Dermis blood vessel endothelial cell (primary cell): ENCODE measurements around the gene SCGB2B2. TPM values are rescaled to one million over a fixed set of nuclear protein-coding genes. Genes with fewer than 3 reads are reported as not detected.
A peak's percentile ranks its signal among the peaks of the same experiment; 100 is the strongest.
"Not testable (repeated sequence)": the region's sequence is repeated elsewhere in the genome, so short reads cannot be mapped to it uniquely, and the experiment has no call there.

ENCODE experiments used
- DNase-seq: peaks from one replicate; pipeline ENCODE4 v3.0.0; 2010
- total RNA-seq: library from RNA; depleted of rRNA; stranded (reverse); fragments of >200 nt; gene quantifications from 2 replicates; pipeline ENCODE4 v1.2.3, GENCODE V29; 2014

The SCGB2B2 gene
- total RNA-seq, result not detected in 2 replicates

- peak; percentile 74 for DNase-seq
Observed at GRCh38 chr19:34676697-34677385, at the start of gene SCGB2B2. SCGB2B2 (minus strand) TSS chr19:34677159; CDS start chr19:34594563, 82,596 bp downstream.

GRCh38 chr19:34725400-34725799 lies 48.4 kb upstream of the SCGB2B2 start:
- no peak for DNase-seq

GRCh38 chr19:34722353-34722752 lies 45.4 kb upstream of the SCGB2B2 start:
- DNase-seq, result no peak

- DNase-seq, result no peak
Observed at GRCh38 chr19:34715357-34715756, 38.4 kb upstream of the SCGB2B2 start.

GRCh38 chr19:34713262-34713637 lies 36.3 kb upstream of the SCGB2B2 start:
- DNase-seq, result no peak

GRCh38 chr19:34712395-34713261 lies 35.7 kb upstream of the SCGB2B2 start:
- peak; percentile 89 for DNase-seq

GRCh38 chr19:34711890-34712289 lies 34.9 kb upstream of the SCGB2B2 start:
- DNase-seq, result no peak

- no peak for DNase-seq
Observed at GRCh38 chr19:34707661-34708060, 30.7 kb upstream of the SCGB2B2 start.

- peak; percentile 15 for DNase-seq
Observed at GRCh38 chr19:34692549-34692948, 15.6 kb upstream of the SCGB2B2 start.

- no peak for DNase-seq
Observed at GRCh38 chr19:34690372-34690771, 13.4 kb upstream of the SCGB2B2 start.

GRCh38 chr19:34688592-34688991 lies 11.6 kb upstream of the SCGB2B2 start:
- no peak for DNase-seq

GRCh38 chr19:34687348-34687747 lies 10.4 kb upstream of the SCGB2B2 start:
- DNase-seq, result no peak

GRCh38 chr19:34686455-34686854 lies 9.5 kb upstream of the SCGB2B2 start:
- DNase-seq, result no peak

GRCh38 chr19:34685266-34685665 lies 8.3 kb upstream of the SCGB2B2 start:
- DNase-seq, result not testable (repeated sequence)

- DNase-seq, result no peak
Observed at GRCh38 chr19:34681478-34681877, 4.5 kb upstream of the SCGB2B2 start.

GRCh38 chr19:34678421-34678820 lies 1.5 kb upstream of the SCGB2B2 start:
- no peak for DNase-seq

- no peak for DNase-seq
Observed at GRCh38 chr19:34678085-34678412, 1.1 kb upstream of the SCGB2B2 start.

- peak; percentile 99 for DNase-seq
Observed at GRCh38 chr19:34677386-34678084, 576 bp upstream of the SCGB2B2 start, which contains the start of gene ZNF302. ZNF302 (plus strand) TSS chr19:34677678; CDS start chr19:34678805, 1,127 bp downstream.

GRCh38 chr19:34675919-34676318 lies 1.0 kb downstream of the SCGB2B2 start:
- DNase-seq, result no peak

GRCh38 chr19:34675250-34675649 lies 1.7 kb downstream of the SCGB2B2 start:
- no peak for DNase-seq

- DNase-seq, result no peak
Observed at GRCh38 chr19:34673590-34673989, 3.4 kb downstream of the SCGB2B2 start.

GRCh38 chr19:34671972-34672371 lies 5.0 kb downstream of the SCGB2B2 start:
- no peak for DNase-seq

- DNase-seq, result no peak
Observed at GRCh38 chr19:34669305-34669704, 7.7 kb downstream of the SCGB2B2 start.
